ENCODE results near the gene SMAP2. TPM values are rescaled to one million over a fixed set of nuclear protein-coding genes. Genes with fewer than 3 reads are reported as not detected.

The SMAP2 gene
- total RNA-seq, 1 experiment from 2014 or later: 31.9 TPM

DNA sequence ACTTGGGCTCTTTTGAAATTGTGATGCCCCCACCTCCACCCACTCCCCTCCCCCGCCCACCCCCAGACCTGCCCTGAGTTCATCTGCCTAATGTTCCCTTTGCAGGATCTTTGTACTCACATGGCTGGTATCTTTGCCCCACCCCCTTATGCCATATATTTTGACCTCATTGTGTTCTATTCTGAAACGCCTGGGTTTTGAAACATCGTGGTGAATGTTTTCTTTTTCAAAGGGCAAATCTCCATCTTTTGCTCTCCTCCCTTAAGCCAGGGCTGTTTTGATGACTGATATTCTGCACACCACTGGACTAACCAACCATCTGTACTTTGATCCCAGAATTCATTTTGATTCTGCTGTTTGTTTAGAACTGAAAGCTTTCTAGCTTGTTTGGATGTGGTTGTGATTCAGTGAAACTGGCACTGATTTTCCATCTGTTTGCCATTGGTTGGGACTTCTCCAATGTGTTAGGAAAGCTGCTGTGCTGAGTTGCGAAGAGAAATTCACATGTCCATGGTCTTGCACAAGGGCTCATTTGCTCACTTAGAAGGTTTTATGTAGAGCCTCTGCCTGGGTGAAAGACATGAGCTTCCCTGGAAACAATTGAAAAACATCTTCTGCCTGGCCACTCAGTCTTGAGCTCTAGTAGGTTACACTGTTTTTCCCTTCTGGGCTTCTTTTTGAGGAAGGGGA, 16.5 kb downstream of the SMAP2 start:
- peaks cover 6% of the 10 kb centered on the region for H3K36me3 ChIP-seq
- H3K9me3 ChIP-seq (replicated peaks): no peaks in the 10 kb centered on the region
- no peak for DNase-seq (ENCODE audit: low read depth in 1 of 2, low spot score in 2 of 2)
- H3K27ac ChIP-seq: no peak overlapping the region
- no peaks in the 10 kb centered on the region for H3K27me3 ChIP-seq (replicated peaks)
- H3K4me1 ChIP-seq (replicated peaks): peaks cover 43% of the 10 kb centered on the region
- H3K4me3 ChIP-seq: no peak overlapping the region

DNA sequence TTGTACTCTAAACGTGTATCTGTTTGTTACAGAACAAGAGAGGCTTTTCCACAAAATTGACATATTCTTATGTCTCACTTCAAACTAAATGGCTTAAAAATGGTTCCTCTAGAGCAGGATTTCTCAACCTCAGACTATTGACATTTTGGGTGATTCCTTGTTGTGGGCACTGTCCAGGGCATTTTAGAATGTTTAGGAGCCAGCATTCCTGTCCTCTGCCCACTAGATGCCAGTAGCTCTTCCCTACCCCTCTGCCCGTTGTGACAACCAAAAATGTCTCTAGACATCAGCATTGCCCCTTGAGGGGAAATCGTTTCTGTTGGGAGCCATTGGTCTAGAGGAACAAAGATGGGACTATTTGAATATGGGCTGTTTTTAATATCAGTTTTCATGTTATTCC, 17.3 kb downstream of the SMAP2 start:
- peaks cover 38% of the 10 kb centered on the region for H3K4me1 ChIP-seq (replicated peaks)

DNA sequence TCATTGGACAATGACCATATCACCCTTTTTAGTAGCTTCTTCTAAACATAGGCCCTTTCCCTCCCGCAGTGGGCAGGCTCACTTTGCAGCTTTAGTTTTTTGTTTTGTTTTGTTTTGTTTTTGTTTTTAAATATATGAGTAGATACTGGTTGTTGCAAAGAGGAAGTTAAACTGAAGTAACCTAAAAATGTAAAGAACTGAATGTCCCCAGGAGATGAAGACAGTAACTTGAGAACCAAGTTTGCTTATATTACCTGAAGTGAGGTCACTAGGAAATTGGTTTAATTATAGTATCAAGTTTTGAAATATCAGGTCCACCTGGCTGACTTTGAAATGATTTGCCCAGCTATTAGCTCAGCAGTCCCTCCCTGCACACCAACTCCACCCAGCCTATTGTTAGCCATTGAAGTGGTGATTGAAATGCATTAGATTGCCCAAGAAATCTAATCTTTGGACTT, 18.2 kb downstream of the SMAP2 start:
- DNase-seq (ENCODE audit: low read depth in 1 of 2, low spot score in 2 of 2): no peak
- no peaks in the 10 kb centered on the region for H3K27me3 ChIP-seq (replicated peaks)
- no peaks in the 10 kb centered on the region for H3K9me3 ChIP-seq (replicated peaks)
- H3K4me1 ChIP-seq (replicated peaks): peaks cover 32% of the 10 kb centered on the region
- H3K4me3 ChIP-seq: no peak overlapping the region
- no peak overlapping the region for H3K27ac ChIP-seq
- H3K36me3 ChIP-seq: peaks cover 6% of the 10 kb centered on the region; the same call in 1 of the 2 replicates

More for the DNA sequence above, 17.3 kb downstream of the SMAP2 start:
- peaks cover 6% of the 10 kb centered on the region for H3K36me3 ChIP-seq
- H3K27me3 ChIP-seq (replicated peaks): no peaks in the 10 kb centered on the region
- no peak overlapping the region for H3K4me3 ChIP-seq
- no peak overlapping the region for H3K27ac ChIP-seq
- DNase-seq (ENCODE audit: low read depth in 1 of 2, low spot score in 2 of 2): no peak
- no peaks in the 10 kb centered on the region for H3K9me3 ChIP-seq (replicated peaks)

DNA sequence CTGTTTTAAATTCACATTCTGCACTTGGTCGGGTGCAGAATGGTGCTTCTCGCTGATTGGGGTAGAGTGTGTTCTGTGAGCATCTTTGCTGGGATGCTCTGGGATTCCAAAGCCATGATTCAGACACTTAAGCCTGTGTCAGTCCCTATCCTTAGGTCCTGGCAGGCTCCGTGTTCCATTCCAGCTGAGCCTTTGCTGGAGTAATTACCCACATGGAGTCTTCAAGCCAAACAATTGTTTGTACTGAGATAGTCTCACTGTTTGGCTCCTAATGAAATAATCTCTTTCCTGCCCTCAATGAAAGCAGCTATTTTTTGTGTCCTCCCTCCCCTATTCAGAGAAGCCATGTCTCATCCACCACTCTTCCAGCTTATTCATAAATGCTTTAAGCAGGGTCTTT, 18.7 kb downstream of the SMAP2 start:
- H3K36me3 ChIP-seq: peaks cover 6% of the 10 kb centered on the region; the same call in 1 of the 2 replicates
- no peaks in the 10 kb centered on the region for H3K27me3 ChIP-seq (replicated peaks)
- DNase-seq (ENCODE audit: low read depth in 1 of 2, low spot score in 2 of 2): peak; percentile 67 to 86
- H3K9me3 ChIP-seq (replicated peaks): no peaks in the 10 kb centered on the region
- no peak overlapping the region for H3K27ac ChIP-seq
- no peak overlapping the region for H3K4me3 ChIP-seq
- H3K4me1 ChIP-seq (replicated peaks): peaks cover 32% of the 10 kb centered on the region

DNA sequence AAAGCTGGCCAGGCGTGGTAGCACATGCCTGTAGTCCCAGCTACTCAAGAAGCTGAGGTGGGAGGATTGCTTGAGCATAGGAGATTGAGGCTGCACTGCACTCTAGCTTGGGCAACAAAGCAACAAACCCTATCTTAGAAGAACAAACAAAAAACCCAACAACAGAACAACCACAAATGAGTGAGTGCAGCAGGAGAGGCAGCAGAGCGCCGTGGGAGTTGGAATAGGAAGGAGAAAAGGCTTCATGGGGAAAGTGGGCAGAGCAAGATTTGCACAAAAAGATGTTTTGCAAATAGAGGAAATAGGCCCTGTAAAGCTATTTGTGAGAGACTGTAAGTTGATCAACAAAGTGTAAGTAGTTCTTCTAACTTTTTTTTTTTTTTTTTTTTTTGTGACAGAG, 19.6 kb downstream of the SMAP2 start:
- Histone ChIP-seq H3K4me3 (no peak overlapping the region), H3K36me3 (peaks cover 6% of the 10 kb centered on the region; the same call in 1 of the 2 replicates), H3K4me1 (replicated peaks) (peaks cover 32% of the 10 kb centered on the region), H3K27me3 (replicated peaks) (no peaks in the 10 kb centered on the region), H3K27ac (no peak overlapping the region), H3K9me3 (replicated peaks) (no peaks in the 10 kb centered on the region)
- DNase-seq (ENCODE audit: low read depth in 1 of 2, low spot score in 2 of 2): no peak

DNA sequence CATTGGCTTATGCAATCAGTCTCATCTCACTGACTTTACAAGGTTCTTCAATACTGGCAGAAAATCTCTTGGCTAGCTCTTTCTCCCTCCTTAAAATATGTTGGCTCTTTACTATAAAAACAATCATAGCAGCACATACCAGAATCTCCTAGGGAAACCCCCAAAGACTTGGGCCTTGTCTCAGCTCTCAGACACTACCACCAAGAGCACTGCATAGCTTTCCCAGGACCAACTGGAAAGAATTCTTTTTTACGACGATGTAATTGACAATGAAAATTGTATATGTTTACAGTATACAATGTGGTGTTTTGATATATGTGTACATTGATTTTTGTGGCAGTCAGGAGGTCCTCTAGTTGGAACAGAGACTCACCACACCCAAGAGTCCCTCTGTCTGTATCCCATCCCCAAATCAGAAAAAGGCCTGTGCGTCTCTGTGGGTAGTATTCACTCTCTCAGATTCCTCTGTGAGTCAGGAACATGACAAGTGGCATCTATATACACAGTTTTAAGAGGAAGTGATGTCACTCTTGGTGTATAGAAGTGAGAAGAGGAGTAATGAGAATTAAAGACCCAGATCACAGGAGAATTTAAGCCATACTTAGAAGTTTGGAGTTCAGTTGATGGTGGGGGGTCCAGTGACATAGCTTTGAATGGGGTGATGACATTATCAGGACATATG, 21.1 kb downstream of the SMAP2 start:
- no peaks in the 10 kb centered on the region for H3K36me3 ChIP-seq
- H3K9me3 ChIP-seq (replicated peaks): no peaks in the 10 kb centered on the region
- H3K27ac ChIP-seq: peak overlapping the region; percentile 56
- peaks cover 30% of the 10 kb centered on the region for H3K4me1 ChIP-seq (replicated peaks)
- peak in 1 of 2 experiments; percentile 61 for DNase-seq (ENCODE audit: low read depth in 1 of 2, low spot score in 2 of 2)
- no peak overlapping the region for H3K4me3 ChIP-seq
- no peaks in the 10 kb centered on the region for H3K27me3 ChIP-seq (replicated peaks)

DNA sequence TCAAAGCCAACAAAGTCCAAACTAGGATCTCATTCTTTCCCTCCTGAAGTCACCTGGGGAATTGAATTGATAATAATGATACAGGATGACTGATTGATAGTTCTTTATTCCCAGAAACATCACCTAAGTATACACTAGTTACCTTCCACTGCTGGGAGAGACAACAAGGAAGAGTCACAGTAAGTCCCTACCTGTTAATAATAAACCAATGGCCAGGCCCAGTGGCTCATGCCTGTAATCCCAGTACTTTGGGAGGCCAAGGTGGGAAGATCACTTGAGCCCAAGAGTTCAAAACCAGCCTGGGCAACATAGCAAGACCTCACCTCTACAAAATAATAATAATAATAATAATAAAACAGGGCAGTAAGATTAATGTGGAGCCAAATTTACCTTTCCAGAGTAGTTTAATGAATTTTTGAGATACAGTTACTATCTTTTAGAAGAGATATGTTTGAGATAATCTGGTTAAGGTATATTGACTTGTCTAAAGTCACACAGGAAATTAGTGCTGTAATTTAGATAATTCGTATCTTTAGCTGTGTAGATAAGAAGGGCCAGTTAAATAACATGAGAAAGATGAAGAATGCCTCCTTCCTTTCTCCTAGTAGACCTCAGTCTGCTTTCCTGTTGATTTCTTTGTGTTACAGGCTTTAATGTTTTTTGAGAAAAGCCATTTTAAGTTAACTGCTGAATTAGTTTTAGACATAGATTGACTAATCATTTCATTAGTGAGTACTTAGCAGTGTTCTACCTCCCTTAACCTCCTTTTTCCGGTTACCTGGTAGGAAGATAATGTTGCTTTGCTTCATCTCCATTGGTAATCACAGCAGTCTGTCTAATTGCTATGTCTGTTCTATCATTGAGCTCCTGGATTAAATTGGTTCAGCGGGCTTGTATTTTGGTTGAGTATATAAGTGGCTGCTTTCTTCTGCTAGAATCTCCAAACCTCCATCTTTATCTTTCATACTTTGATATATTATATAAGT, 22.0 kb downstream of the SMAP2 start:
- no peak for DNase-seq (ENCODE audit: low read depth in 1 of 2, low spot score in 2 of 2)
- no peaks in the 10 kb centered on the region for H3K27me3 ChIP-seq (replicated peaks)
- H3K27ac ChIP-seq: peak overlapping the region; percentile 56
- H3K4me1 ChIP-seq (replicated peaks): peaks cover 26% of the 10 kb centered on the region
- no peak overlapping the region for H3K4me3 ChIP-seq
- H3K9me3 ChIP-seq (replicated peaks): no peaks in the 10 kb centered on the region
- no peaks in the 10 kb centered on the region for H3K36me3 ChIP-seq

DNA sequence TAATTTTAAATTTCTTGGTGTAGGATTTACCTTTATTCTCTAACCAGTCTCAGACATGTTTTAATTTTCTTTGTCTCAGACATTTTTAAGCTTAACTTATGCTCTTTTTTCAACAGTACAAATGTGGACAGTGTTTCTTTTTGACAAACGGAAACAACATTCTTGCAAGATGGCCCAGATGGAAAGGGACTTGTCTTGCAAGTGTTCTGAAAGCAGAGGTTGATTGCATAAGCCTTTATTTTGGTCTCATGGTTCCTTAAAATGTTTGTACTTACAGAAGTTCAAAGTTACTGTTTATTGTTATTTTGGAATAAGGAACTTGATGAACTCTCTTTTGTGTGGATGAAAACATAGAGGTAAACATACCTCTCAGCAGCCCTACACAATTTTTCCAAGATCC, 22.9 kb downstream of the SMAP2 start:
- no peak for DNase-seq (ENCODE audit: low read depth in 1 of 2, low spot score in 2 of 2)
- H3K9me3 ChIP-seq (replicated peaks): no peaks in the 10 kb centered on the region
- H3K36me3 ChIP-seq: no peaks in the 10 kb centered on the region
- no peak overlapping the region for H3K27ac ChIP-seq
- H3K4me3 ChIP-seq: no peak overlapping the region
- no peaks in the 10 kb centered on the region for H3K27me3 ChIP-seq (replicated peaks)
- peaks cover 26% of the 10 kb centered on the region for H3K4me1 ChIP-seq (replicated peaks)

DNA sequence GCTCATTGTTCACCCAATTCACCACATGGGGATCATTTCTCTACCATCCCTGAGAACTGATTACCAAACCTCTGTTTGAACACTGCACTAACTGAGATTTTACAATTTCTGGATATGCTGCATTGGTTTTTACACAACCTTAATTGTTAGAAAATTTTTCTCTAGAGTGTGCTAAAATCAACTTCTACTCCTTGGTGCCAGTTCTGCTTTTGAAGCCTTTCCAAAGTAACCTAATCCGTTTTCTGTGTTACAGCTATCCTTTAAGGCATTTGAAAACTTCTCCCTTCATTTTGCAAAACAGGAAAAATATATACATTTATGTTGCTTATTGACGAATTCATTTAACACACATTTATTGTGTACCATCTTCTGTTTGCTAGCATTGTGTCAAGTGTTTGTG, 23.7 kb downstream of the SMAP2 start:
- Histone ChIP-seq H3K27me3 (replicated peaks) (no peaks in the 10 kb centered on the region), H3K9me3 (replicated peaks) (no peaks in the 10 kb centered on the region), H3K4me3 (no peak overlapping the region), H3K36me3 (no peaks in the 10 kb centered on the region), H3K27ac (no peak overlapping the region), H3K4me1 (replicated peaks) (peaks cover 19% of the 10 kb centered on the region)
- DNase-seq (ENCODE audit: low read depth in 1 of 2, low spot score in 2 of 2): no peak

DNA sequence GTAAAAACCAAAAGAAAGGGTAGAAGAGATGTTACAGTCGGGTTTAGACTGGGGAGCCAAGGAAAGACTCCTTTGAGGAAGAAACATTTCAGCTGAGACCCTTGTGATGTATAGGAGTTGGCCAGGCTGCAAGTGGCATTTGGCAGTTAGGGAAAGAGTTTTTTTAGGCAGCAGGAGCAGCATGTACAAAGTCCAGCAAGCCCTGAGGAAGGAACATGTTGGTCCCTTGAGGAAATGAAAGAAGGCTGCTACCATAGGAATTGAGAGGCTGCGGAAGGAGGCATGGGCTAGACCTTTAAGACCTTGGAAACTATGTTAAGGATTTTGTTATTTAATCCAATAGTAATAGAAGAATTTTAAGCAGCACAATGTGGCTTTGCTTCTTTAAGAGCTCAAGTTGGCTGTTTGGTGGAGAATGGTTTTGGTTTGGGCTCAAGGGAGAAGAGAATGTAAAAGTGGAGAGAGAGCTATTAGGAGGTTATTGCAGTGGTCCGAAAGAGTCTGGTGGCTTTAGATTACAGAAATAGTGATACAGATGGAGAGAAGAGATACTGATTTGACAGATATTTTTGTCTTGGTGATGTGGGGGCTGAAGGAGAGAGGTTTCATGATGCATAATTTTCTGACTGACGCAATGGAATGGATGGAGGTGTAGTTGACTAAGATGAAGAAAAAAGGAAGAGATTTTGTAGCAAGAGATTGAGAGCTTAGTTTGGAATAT, 26.6 kb downstream of the SMAP2 start:
- no peak overlapping the region for H3K27ac ChIP-seq
- no peaks in the 10 kb centered on the region for H3K27me3 ChIP-seq (replicated peaks)
- no peak overlapping the region for H3K4me3 ChIP-seq
- H3K4me1 ChIP-seq (replicated peaks): peaks cover under 1% of the 10 kb centered on the region
- H3K9me3 ChIP-seq (replicated peaks): no peaks in the 10 kb centered on the region
- DNase-seq (ENCODE audit: low read depth in 1 of 2, low spot score in 2 of 2): no peak
- H3K36me3 ChIP-seq: no peaks in the 10 kb centered on the region

DNA sequence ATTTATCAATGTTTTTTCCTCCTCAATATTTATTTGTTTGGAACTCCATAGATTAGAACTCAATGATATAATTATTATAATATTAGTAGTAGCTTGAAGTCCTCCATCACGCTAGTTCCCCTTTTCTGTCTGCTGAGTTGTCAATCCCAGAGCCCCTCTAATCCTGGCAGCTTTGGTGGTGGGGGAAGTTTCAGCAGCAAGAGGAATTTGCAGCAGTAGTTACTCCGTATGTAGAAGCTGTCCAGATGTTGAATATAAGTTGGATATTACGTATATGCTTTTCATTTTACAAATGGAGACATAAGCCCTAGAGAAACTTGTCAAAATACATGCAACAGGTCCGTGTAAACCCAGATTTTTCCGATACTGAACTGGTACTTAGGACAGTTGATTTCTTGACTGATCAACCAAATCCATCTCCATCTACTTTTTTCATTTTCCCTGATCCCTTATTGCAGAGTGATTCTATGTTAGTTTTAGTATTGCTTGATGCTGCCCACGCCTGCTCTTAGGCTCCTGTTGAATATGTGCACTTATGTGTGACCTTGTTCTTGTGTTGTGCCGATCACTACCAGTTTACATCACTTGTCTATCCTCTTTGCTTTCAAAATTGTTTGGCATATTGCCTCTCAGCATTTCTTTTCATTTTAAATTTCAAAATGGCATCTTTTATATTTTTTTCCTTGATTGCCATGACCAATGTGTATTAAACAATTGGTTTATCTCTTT, 28.1 kb downstream of the SMAP2 start:
- H3K4me1 ChIP-seq (replicated peaks): no peaks in the 10 kb centered on the region
- H3K27me3 ChIP-seq (replicated peaks): no peaks in the 10 kb centered on the region
- no peaks in the 10 kb centered on the region for H3K9me3 ChIP-seq (replicated peaks)
- H3K4me3 ChIP-seq: no peak overlapping the region
- DNase-seq (ENCODE audit: low read depth in 1 of 2, low spot score in 2 of 2): no peak
- H3K36me3 ChIP-seq: no peaks in the 10 kb centered on the region
- H3K27ac ChIP-seq: no peak overlapping the region

DNA sequence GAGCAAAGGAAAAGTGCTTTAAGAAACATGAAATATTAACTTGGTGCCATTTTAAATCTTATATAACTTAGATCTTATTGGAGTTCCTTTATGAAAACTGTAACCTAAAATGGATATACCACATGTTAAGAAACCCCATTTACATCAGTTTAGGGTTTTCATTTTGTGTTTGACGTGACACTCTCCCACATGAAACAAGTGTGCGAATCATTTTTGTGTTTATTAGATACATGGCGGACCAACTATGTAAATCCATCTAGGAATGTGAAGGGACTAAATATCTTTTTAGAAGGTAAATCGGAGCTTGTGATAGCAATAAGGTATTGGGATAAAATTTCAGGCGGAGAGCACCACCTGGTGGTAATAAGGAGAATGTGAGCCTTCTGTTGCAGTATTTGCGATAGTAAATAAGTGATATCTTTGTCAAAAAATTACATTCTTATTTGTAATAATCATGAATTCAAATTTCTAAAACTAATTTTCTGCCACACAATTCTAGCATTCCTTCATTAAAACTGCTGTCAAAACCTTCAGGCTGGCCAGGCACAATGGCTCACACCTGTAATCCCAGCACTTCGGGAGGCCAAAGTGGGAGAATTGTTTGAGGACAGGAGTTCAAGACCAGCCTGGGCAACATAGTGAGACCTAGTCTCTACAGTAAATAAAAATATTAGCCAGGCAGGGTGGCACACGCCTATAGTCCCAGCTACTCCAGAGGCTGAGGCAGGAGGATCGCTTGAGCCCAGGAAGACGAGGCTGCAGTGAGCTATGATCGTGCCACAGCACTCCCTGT, 31.3 kb downstream of the SMAP2 start:
- no peak overlapping the region for H3K4me3 ChIP-seq
- no peaks in the 10 kb centered on the region for H3K4me1 ChIP-seq (replicated peaks)
- no peaks in the 10 kb centered on the region for H3K9me3 ChIP-seq (replicated peaks)
- H3K36me3 ChIP-seq: peaks cover 9% of the 10 kb centered on the region
- DNase-seq (ENCODE audit: low read depth in 1 of 2, low spot score in 2 of 2): peak in 1 of 2 experiments; percentile 43
- H3K27ac ChIP-seq: no peak overlapping the region
- no peaks in the 10 kb centered on the region for H3K27me3 ChIP-seq (replicated peaks)

Measured in SJSA1 (cell line).